Naive thymus-derived CD4-positive, alpha-beta T cell (primary cell): ENCODE measurements around the gene POPDC3. TPM values are rescaled to one million over a fixed set of nuclear protein-coding genes. Genes with fewer than 3 reads are reported as not detected.

Experiments used
- ATAC-seq: fragments of 150-1000 bp; cut with Tn5 transposase; 2 replicates; pipeline ENCODE4 v1.10.0; 2021; ENCODE audit warnings: mild to moderate bottlenecking, moderate library complexity
- CTCF ChIA-PET: fragments of 350-600 bp; sonication (Branson Sonifier 250); formaldehyde crosslinking; loops from one replicate; lab custom pipeline; 2021; ENCODE audit warnings: antibody characterized with exemption; lab: Charles Lee
- POLR2A ChIA-PET: fragments of 350-600 bp; sonication (Branson Sonifier 250); formaldehyde crosslinking; loops from one replicate; lab custom pipeline; 2021; ENCODE audit warnings: antibody characterized with exemption, inconsistent platforms; lab: Charles Lee
- DNase-seq, 9 donors: peaks; one replicate each; pipeline versions ENCODE4 v3.0.0 to v3.0.0-alpha.2; 2020 to 2022; ENCODE audit warnings: mixed read lengths in 1 of 9
- H3K27ac ChIP-seq: one replicate; pipeline ENCODE4 v1.7.0; 2013; ENCODE audit warnings: mild to moderate bottlenecking, low read depth, low read length, moderate library complexity
- H3K27me3 ChIP-seq, 2 donors: one replicate each; pipeline ENCODE4 v1.7.0; 2013; ENCODE audit warnings: low read length in 2 of 2, mild to moderate bottlenecking in 2 of 2, moderate library complexity in 2 of 2; ENCODE audit not compliant: control insufficient read depth in 2 of 2, insufficient read depth in 2 of 2
- H3K36me3 ChIP-seq, 3 experiments: 1 replicate in 2 of 3; 2 replicates in 1 of 3; pipeline ENCODE4 v1.7.0; 2013; ENCODE audit warnings: low read length in 3 of 3, mild to moderate bottlenecking in 3 of 3, moderate library complexity in 1 of 3; ENCODE audit not compliant: insufficient read depth in 3 of 3, control insufficient read depth in 2 of 3
- H3K4me1 ChIP-seq, 2 donors: one replicate each; pipeline ENCODE4 v1.7.0; 2013; ENCODE audit warnings: low read length in 2 of 2, mild to moderate bottlenecking in 2 of 2, moderate library complexity in 1 of 2; ENCODE audit not compliant: control insufficient read depth in 2 of 2, insufficient read depth in 2 of 2
- H3K4me3 ChIP-seq: 2 replicates; pipeline ENCODE4 v1.7.0; 2013; ENCODE audit warnings: mild to moderate bottlenecking, low read length
- H3K9me3 ChIP-seq, 3 experiments: 1 replicate in 2 of 3; 2 replicates in 1 of 3; pipeline ENCODE4 v1.7.0; 2013; ENCODE audit warnings: low read length in 3 of 3; ENCODE audit not compliant: control insufficient read depth in 2 of 3
- H3K27ac Mint-ChIP-seq, 9 donors: one replicate each; pipeline ENCODE4 v1.8.0; 2020 to 2022; ENCODE audit warnings: mixed read lengths in 9 of 9, mild to moderate bottlenecking in 8 of 9, moderate library complexity in 5 of 9, inconsistent platforms in 2 of 9
- H3K27me3 Mint-ChIP-seq, 5 donors: one replicate each; pipeline ENCODE4 v1.8.0; 2021 to 2022; ENCODE audit warnings: mixed read lengths in 5 of 5, mild to moderate bottlenecking in 1 of 5
- H3K36me3 Mint-ChIP-seq, 5 donors: one replicate each; pipeline ENCODE4 v1.8.0; 2020 to 2022; ENCODE audit warnings: mixed read lengths in 5 of 5, mild to moderate bottlenecking in 3 of 5, inconsistent platforms in 1 of 5
- H3K4me1 Mint-ChIP-seq, 7 donors: one replicate each; pipeline ENCODE4 v1.8.0; 2020 to 2022; ENCODE audit warnings: mixed read lengths in 7 of 7, mild to moderate bottlenecking in 3 of 7, inconsistent platforms in 1 of 7
- H3K4me3 Mint-ChIP-seq, 10 donors: one replicate each; pipeline ENCODE4 v1.8.0; 2020 to 2022; ENCODE audit warnings: mild to moderate bottlenecking in 10 of 10, mixed read lengths in 10 of 10, moderate library complexity in 6 of 10, inconsistent platforms in 2 of 10
- H3K9me3 Mint-ChIP-seq, 11 donors: one replicate each; pipeline ENCODE4 v1.8.0; 2020 to 2022; ENCODE audit warnings: mixed read lengths in 11 of 11, mild to moderate bottlenecking in 4 of 11, inconsistent platforms in 1 of 11, moderate library complexity in 1 of 11
- intact Hi-C, 2 donors: fragments of 100-400 bp; cut with micrococcal nuclease; formaldehyde crosslinking; loops; one replicate each; pipeline ENCODE4 v1.15.1; 2023
- polyA plus RNA-seq, 2 donors: library from polyadenylated mRNA; unstranded; fragments of 300-500 nt; fragmentation: Illumina TruSeq; gene quantifications; one replicate each; pipeline ENCODE4 v1.2.3, GENCODE V29; 2021
- total RNA-seq, 6 experiments: library from RNA in 5 of 6; stranded (reverse) in 5 of 6; gene quantifications; 1 replicate in 5 of 6; 2 replicates in 1 of 6; pipeline ENCODE4 v1.2.3 and lab custom pipeline; 2021 to 2026

POPDC3 gene
- total and polyA plus RNA-seq, 7 experiments from 2014 or later, result not detected

DNA sequence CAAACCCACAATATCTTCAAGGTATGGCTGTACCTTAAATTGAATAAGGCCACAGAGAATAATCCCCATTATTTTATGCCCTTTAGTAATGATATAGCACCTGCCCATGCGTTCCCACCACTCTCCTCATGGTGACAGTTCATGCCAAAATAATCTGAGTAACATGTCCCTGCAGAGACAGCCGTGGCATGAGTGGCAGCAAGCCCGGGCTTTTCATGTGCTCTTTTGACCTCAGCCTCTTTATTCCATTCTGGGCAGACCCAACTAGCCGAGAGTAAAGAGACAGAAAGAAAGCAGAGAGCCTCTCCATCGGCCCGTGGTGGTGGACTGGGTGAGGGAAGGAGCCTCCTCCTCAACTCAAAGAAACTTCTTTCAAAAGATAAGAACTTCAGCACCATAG, 19.9 kb upstream of the POPDC3 start:
- intact Hi-C loops, result no loop called here
- Mint-ChIP-seq H3K4me1 (no peaks in the 10 kb centered on the region), H3K27me3 (peaks cover 8 to 30% (median 16%) of the 10 kb centered on the region in 5 donors), H3K36me3 (no peaks in the 10 kb centered on the region), H3K4me3 (no peak overlapping the region), H3K9me3 (peaks cover 0 to 4% (median 0%) of the 10 kb centered on the region in 11 donors), H3K27ac (no peak overlapping the region)
- H3K27me3 ChIP-seq, result no peaks in the 10 kb centered on the region
- no peaks in the 10 kb centered on the region for H3K36me3 ChIP-seq
- no peaks in the 10 kb centered on the region for H3K9me3 ChIP-seq
- no peak overlapping the region for H3K27ac ChIP-seq
- H3K4me3 ChIP-seq, result no peak overlapping the region
- H3K4me1 ChIP-seq, result no peaks in the 10 kb centered on the region
- DNase-seq, result no peak
- ATAC-seq, result no peak
- CTCF ChIA-PET, result no interaction called here
- POLR2A ChIA-PET, result no interaction called here

DNA sequence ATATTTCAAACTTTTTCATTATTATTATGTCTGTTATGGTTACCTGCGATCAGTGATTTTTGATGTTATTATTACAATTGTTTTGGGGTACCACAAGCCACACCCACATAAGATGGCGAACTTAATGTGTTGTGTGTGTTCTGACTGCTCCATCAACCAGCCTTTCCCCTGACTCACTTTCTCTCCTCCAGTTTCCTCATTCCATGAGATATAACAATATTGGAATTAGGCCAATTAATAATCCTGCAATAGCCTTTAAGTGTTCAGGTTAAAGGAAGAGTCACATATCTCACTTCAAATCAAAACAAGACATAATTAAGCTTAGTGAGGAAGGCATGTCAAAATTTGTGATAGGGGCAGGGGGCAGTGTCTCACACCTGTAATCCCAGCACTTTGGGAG, 16.3 kb upstream of the POPDC3 start:
- no peak overlapping the region for H3K4me3 Mint-ChIP-seq
- Histone ChIP-seq H3K4me3 (no peak overlapping the region), H3K27ac (no peak overlapping the region), H3K9me3 (no peaks in the 10 kb centered on the region), H3K27me3 (no peaks in the 10 kb centered on the region), H3K4me1 (no peaks in the 10 kb centered on the region), H3K36me3 (no peaks in the 10 kb centered on the region)
- H3K36me3 Mint-ChIP-seq, result no peaks in the 10 kb centered on the region
- H3K9me3 Mint-ChIP-seq, result peaks cover 0 to 4% (median 0%) of the 10 kb centered on the region in 11 donors
- CTCF ChIA-PET, result no interaction called here
- H3K4me1 Mint-ChIP-seq, result no peaks in the 10 kb centered on the region
- H3K27ac Mint-ChIP-seq, result no peak overlapping the region
- peaks cover 11 to 27% (median 23%) of the 10 kb centered on the region in 5 donors for H3K27me3 Mint-ChIP-seq
- intact Hi-C loops, result no loop called here
- POLR2A ChIA-PET, result no interaction called here
- DNase-seq (no peak), ATAC-seq (no peak)

DNA sequence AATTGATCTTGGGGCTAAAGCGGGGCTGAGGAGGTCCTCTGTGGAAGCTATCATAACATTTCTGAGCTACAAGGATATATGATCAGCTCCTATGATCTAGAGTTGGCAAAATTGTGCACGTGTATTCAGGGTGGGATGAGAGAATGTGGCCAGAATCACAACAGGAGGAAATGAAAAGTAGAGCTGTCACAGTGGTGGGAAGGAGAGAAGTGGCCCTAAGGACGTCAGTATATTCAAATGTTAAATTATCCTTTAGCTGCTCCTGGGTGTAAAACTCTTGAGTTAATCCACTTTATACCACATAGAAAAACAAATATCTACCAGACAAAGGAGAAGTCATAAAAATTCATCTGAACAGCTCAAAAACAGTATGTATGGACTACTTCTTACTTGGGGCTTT, 14.8 kb upstream of the POPDC3 start:
- DNase-seq, result no peak
- Mint-ChIP-seq H3K4me1 (no peaks in the 10 kb centered on the region), H3K4me3 (no peak overlapping the region), H3K27ac (no peak overlapping the region), H3K9me3 (peaks cover 0 to 4% (median 0%) of the 10 kb centered on the region in 11 donors), H3K27me3 (peaks cover 11 to 24% (median 18%) of the 10 kb centered on the region in 5 donors), H3K36me3 (no peaks in the 10 kb centered on the region)
- no peaks in the 10 kb centered on the region for H3K27me3 ChIP-seq
- no peaks in the 10 kb centered on the region for H3K36me3 ChIP-seq
- no peak overlapping the region for H3K27ac ChIP-seq
- ATAC-seq, result no peak
- POLR2A ChIA-PET, result no interaction called here
- no peak overlapping the region for H3K4me3 ChIP-seq
- no peaks in the 10 kb centered on the region for H3K4me1 ChIP-seq
- intact Hi-C loops, result no loop called here
- H3K9me3 ChIP-seq, result no peaks in the 10 kb centered on the region
- CTCF ChIA-PET, result no interaction called here

DNA sequence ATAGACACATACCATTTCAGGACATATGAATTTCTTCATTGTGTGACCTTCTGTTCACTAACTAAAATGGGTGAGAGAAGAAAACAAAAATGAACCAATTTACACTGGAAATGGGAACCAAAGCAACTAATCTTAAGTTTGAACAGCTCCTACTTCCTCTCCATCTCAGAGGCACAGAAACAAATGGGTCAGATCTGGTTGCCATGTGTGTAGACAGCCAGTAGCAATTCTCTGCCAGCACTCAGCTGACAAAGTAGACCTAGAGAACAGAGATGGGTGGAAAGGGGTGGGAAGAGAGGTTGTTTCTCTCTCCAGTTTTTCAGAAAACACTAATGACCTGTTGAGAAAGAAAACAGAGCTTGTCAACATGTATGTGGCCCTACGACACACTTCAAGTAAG, 14.3 kb upstream of the POPDC3 start:
- ATAC-seq, result no peak
- DNase-seq, result no peak
- Mint-ChIP-seq H3K27me3 (peaks cover 11 to 27% (median 21%) of the 10 kb centered on the region in 5 donors), H3K9me3 (peaks cover 0 to 4% (median 0%) of the 10 kb centered on the region in 11 donors), H3K36me3 (no peaks in the 10 kb centered on the region), H3K4me3 (no peak overlapping the region), H3K27ac (no peak overlapping the region), H3K4me1 (no peaks in the 10 kb centered on the region)
- Histone ChIP-seq H3K4me1 (no peaks in the 10 kb centered on the region), H3K9me3 (no peaks in the 10 kb centered on the region), H3K27me3 (no peaks in the 10 kb centered on the region), H3K4me3 (no peak overlapping the region), H3K27ac (no peak overlapping the region), H3K36me3 (no peaks in the 10 kb centered on the region)
- intact Hi-C loops, result no loop called here
- ChIA-PET CTCF (no interaction called here), POLR2A (no interaction called here)

DNA sequence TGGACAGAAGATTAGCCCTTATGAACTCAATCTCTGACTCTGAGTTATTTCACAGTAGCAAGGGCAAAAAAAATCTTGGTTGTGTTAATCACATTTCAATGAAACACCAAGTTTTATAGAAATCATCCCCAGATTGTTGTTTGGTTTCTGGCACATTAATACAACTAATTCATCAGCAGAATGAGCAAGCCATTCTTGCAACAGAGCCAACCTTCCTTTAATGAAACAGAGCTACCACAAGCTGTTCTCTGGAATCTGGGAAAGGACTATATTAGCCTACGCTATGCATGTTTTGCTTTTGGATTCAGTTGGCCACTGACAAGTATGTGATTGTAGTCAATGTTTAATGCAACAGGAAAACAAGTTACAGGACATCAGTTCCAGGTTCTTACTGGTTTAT, 13.8 kb upstream of the POPDC3 start:
- no peaks in the 10 kb centered on the region for H3K27me3 ChIP-seq
- DNase-seq (no peak), ATAC-seq (no peak)
- H3K4me3 ChIP-seq, result no peak overlapping the region
- H3K36me3 Mint-ChIP-seq, result no peaks in the 10 kb centered on the region
- ChIA-PET CTCF (no interaction called here), POLR2A (no interaction called here)
- intact Hi-C loops, result no loop called here
- no peak overlapping the region for H3K27ac ChIP-seq
- H3K36me3 ChIP-seq, result no peaks in the 10 kb centered on the region
- peaks cover 11 to 27% (median 21%) of the 10 kb centered on the region in 5 donors for H3K27me3 Mint-ChIP-seq
- no peaks in the 10 kb centered on the region for H3K9me3 ChIP-seq
- H3K9me3 Mint-ChIP-seq, result peaks cover 0 to 4% (median 0%) of the 10 kb centered on the region in 11 donors
- H3K4me3 Mint-ChIP-seq, result no peak overlapping the region
- H3K27ac Mint-ChIP-seq, result no peak overlapping the region
- no peaks in the 10 kb centered on the region for H3K4me1 ChIP-seq
- no peaks in the 10 kb centered on the region for H3K4me1 Mint-ChIP-seq

DNA sequence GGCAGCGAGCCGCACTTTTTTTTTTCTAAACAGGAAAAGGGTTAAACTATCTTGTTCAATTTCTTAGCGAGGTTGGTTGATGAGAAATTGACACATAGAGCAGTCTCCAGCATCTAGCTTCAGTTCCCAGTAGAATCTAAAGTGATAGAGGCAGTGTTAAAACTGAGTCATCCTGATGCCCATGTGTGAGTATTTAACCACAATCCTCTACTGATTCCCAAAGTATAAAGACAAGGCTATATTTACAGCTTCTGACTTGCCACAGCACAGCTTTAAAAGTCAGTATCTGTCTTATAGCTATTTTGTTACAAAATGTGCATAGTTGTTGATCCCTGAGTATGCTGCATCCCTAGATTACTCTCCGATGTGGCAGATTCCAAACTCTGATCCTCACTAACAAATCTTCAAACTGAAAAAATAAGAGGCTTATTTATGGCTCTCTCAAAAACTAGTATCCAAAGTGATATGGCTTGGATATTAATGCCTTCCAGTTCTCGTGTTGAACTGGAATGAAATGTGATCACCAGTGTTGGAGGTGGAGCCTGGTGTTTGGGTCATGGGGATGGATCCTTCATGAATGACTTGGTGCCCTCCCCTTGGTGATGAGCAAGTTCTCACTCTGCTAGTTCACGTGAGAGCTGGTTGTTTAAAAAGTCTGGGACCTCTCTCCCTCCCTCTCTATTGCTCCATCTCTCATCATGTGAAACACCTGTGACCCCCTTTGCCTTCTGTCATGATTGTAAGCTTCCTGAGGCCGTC, 13.1 kb upstream of the POPDC3 start:
- POLR2A ChIA-PET, result no interaction called here
- intact Hi-C loops, result no loop called here

DNA sequence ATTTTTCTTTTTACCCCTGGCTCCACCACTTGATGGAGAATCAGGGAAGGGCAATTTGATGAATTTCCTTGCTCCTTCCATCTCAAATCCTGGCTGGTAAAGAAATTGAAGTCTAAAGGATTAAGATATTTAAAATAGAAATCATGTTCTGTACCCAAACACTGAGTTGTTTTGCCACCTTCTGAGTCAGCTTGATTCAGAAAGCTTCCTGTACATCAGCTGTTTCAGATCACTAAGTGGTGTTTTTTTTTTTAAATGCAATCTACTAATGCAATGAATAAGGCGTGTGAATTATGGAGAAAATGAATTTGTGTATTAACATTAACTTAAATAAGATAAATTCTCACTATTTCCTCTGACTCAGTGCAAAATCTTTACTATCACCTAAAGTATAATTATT, 11.5 kb upstream of the POPDC3 start:
- Histone ChIP-seq H3K4me1 (no peaks in the 10 kb centered on the region), H3K9me3 (no peaks in the 10 kb centered on the region), H3K27me3 (no peaks in the 10 kb centered on the region), H3K36me3 (no peaks in the 10 kb centered on the region), H3K4me3 (no peak overlapping the region), H3K27ac (no peak overlapping the region)
- H3K36me3 Mint-ChIP-seq, result no peaks in the 10 kb centered on the region
- CTCF ChIA-PET, result no interaction called here
- H3K4me1 Mint-ChIP-seq, result no peaks in the 10 kb centered on the region
- H3K27ac Mint-ChIP-seq, result no peak overlapping the region
- intact Hi-C loops, result no loop called here
- H3K9me3 Mint-ChIP-seq, result peaks cover 0 to 4% (median 0%) of the 10 kb centered on the region in 11 donors
- no peak for ATAC-seq
- peaks cover 8 to 35% (median 26%) of the 10 kb centered on the region in 5 donors for H3K27me3 Mint-ChIP-seq
- POLR2A ChIA-PET, result no interaction called here
- no peak for DNase-seq
- no peak overlapping the region for H3K4me3 Mint-ChIP-seq

More for the DNA sequence above, 13.1 kb upstream of the POPDC3 start:
- Mint-ChIP-seq H3K9me3 (peaks cover 0 to 4% (median 0%) of the 10 kb centered on the region in 11 donors), H3K4me3 (no peak overlapping the region), H3K36me3 (no peaks in the 10 kb centered on the region), H3K27me3 (peaks cover 11 to 27% (median 23%) of the 10 kb centered on the region in 5 donors), H3K4me1 (no peaks in the 10 kb centered on the region), H3K27ac (no peak overlapping the region)
- H3K36me3 ChIP-seq, result no peaks in the 10 kb centered on the region
- no peaks in the 10 kb centered on the region for H3K27me3 ChIP-seq
- DNase-seq (no peak), ATAC-seq (no peak)
- no peak overlapping the region for H3K27ac ChIP-seq
- H3K9me3 ChIP-seq, result no peaks in the 10 kb centered on the region
- CTCF ChIA-PET, result no interaction called here
- H3K4me3 ChIP-seq, result no peak overlapping the region
- no peaks in the 10 kb centered on the region for H3K4me1 ChIP-seq
